SK-N-SH treated with all-trans-retinoic acid at 6 μM for 48 hours (cell line): Measurements from ENCODE around the gene TOPBP1.
"Not testable (repeated sequence)": the region's sequence is repeated elsewhere in the genome, so short reads cannot be mapped to it uniquely, and the experiment has no call there.

ENCODE experiments used
- ATAC-seq: fragments of 200-7000 bp; cut with Tn5 transposase; 3 replicates; pipeline ENCODE4 v1.9.1; 2020; ENCODE audit warnings: mild to moderate bottlenecking, moderate library complexity
- ARNTL ChIP-seq: fragments of 450-650 bp; formaldehyde crosslinking; IDR thresholded peaks from 2 replicates; pipeline ENCODE4 v1.5.0; 2020; ENCODE audit warnings: low read depth, mild to moderate bottlenecking, moderate library complexity, borderline replicate concordance
- BACH2 ChIP-seq: fragments of 250-450 bp; sonication (Bioruptor Pico); IDR thresholded peaks from 2 replicates; pipeline ENCODE4 v1.9.0; 2021; ENCODE audit warnings: mild to moderate bottlenecking, borderline replicate concordance
- CREB5 ChIP-seq: fragments of 250-450 bp; sonication (Bioruptor Pico); IDR thresholded peaks from 2 replicates; pipeline ENCODE4 v1.5.1; 2020; ENCODE audit warnings: low read depth, mild to moderate bottlenecking, moderate library complexity
- CSDC2 ChIP-seq: fragments of 250-450 bp; sonication (Bioruptor Pico); IDR thresholded peaks from 2 replicates; pipeline ENCODE4 v1.5.0; 2020; ENCODE audit warnings: mild to moderate bottlenecking, moderate library complexity
- ESRRG ChIP-seq: fragments of 250-450 bp; sonication (Bioruptor Pico); IDR thresholded peaks from 2 replicates; pipeline ENCODE4 v1.6.1; 2021; ENCODE audit warnings: mild to moderate bottlenecking
- GLIS3 ChIP-seq: fragments of 250-450 bp; sonication (Bioruptor Pico); IDR thresholded peaks from 2 replicates; pipeline ENCODE4 v1.5.0; 2020; ENCODE audit warnings: mild to moderate bottlenecking, moderate library complexity
- ISL1 ChIP-seq: fragments of 250-450 bp; sonication (Bioruptor Pico); IDR thresholded peaks from 2 replicates; pipeline ENCODE4 v2.1.2; 2022; ENCODE audit warnings: mild to moderate bottlenecking, moderate library complexity
- OSR1 ChIP-seq: fragments of 250-450 bp; sonication (Bioruptor Pico); IDR thresholded peaks from 2 replicates; pipeline ENCODE4 v1.8.0; 2022; ENCODE audit warnings: moderate library complexity, mild to moderate bottlenecking, inconsistent platforms
- PATZ1 ChIP-seq: fragments of 250-450 bp; sonication (Bioruptor Pico); IDR thresholded peaks from 2 replicates; pipeline ENCODE4 v1.8.0; 2020; ENCODE audit warnings: mild to moderate bottlenecking, moderate library complexity, borderline replicate concordance
- POU6F1 ChIP-seq: fragments of 250-450 bp; sonication (Bioruptor Pico); IDR thresholded peaks from 2 replicates; pipeline ENCODE4 v1.8.0; 2021; ENCODE audit warnings: low read depth, mild to moderate bottlenecking, moderate library complexity, borderline replicate concordance
- PPARA ChIP-seq: fragments of 250-450 bp; sonication (Bioruptor Pico); IDR thresholded peaks from 2 replicates; pipeline ENCODE4 v1.5.0; 2020; ENCODE audit warnings: mild to moderate bottlenecking, borderline replicate concordance
- RARB ChIP-seq: fragments of 250-450 bp; sonication (Bioruptor Pico); IDR thresholded peaks from 2 replicates; pipeline ENCODE4 v1.8.0; 2021; ENCODE audit warnings: mild to moderate bottlenecking, moderate library complexity
- SNAI2 ChIP-seq: fragments of 250-450 bp; sonication (Bioruptor Pico); IDR thresholded peaks from 2 replicates; pipeline ENCODE4 v1.5.0; 2020; ENCODE audit warnings: mild to moderate bottlenecking, moderate library complexity
- TCF4 ChIP-seq: fragments of 250-450 bp; sonication (Bioruptor Pico); IDR thresholded peaks from 2 replicates; pipeline ENCODE4 v1.8.0; 2021; ENCODE audit warnings: mild to moderate bottlenecking, moderate library complexity, borderline replicate concordance
- TOX ChIP-seq: fragments of 250-450 bp; sonication (Bioruptor Pico); IDR thresholded peaks from 2 replicates; pipeline ENCODE4 v1.8.0; 2021; ENCODE audit warnings: mild to moderate bottlenecking, moderate library complexity, borderline replicate concordance
- ZC3H10 ChIP-seq: fragments of 250-450 bp; sonication (Bioruptor Pico); IDR thresholded peaks from 2 replicates; pipeline ENCODE4 v1.5.1; 2021; ENCODE audit warnings: mild to moderate bottlenecking, moderate library complexity
- ZFP3 ChIP-seq: fragments of 250-450 bp; sonication (Bioruptor Pico); IDR thresholded peaks from 2 replicates; pipeline ENCODE4 v1.5.0; 2020; ENCODE audit warnings: mild to moderate bottlenecking, moderate library complexity
- ZFP30 ChIP-seq: fragments of 450-650 bp; formaldehyde crosslinking; IDR thresholded peaks from 2 replicates; pipeline ENCODE4 v1.5.0; 2022; ENCODE audit warnings: mild to moderate bottlenecking, moderate library complexity
- ZNF565 ChIP-seq: fragments of 450-650 bp; formaldehyde crosslinking; conservative IDR thresholded peaks from 2 replicates; pipeline ENCODE4 v1.5.0; 2020; ENCODE audit warnings: low read depth, mild to moderate bottlenecking, moderate library complexity
- ZNF70 ChIP-seq: fragments of 450-650 bp; formaldehyde crosslinking; IDR thresholded peaks from 2 replicates; pipeline ENCODE4 v1.5.0; 2020; ENCODE audit warnings: mild to moderate bottlenecking, moderate library complexity
- ZNF8 ChIP-seq: fragments of 450-650 bp; formaldehyde crosslinking; IDR thresholded peaks from 2 replicates; pipeline ENCODE4 v1.5.0; 2020; ENCODE audit warnings: mild to moderate bottlenecking, moderate library complexity
- TF ChIP-seq, protein P1 (sequence below): fragments of 250-450 bp; sonication (Bioruptor Pico); IDR thresholded peaks from 2 replicates; pipeline ENCODE4 v1.5.1; 2021; ENCODE audit warnings: mild to moderate bottlenecking, moderate library complexity
- TF ChIP-seq, protein P2 (sequence below): fragments of 250-450 bp; sonication (Bioruptor Pico); IDR thresholded peaks from 2 replicates; pipeline ENCODE4 v1.5.0; 2020; ENCODE audit warnings: mild to moderate bottlenecking, moderate library complexity

TOPBP1 gene

GRCh38 chr3:133667118-133667517 is 5.4 kb upstream of the TOPBP1 start:
- no peak for ATAC-seq
- TF ChIP-seq, protein P1, sequence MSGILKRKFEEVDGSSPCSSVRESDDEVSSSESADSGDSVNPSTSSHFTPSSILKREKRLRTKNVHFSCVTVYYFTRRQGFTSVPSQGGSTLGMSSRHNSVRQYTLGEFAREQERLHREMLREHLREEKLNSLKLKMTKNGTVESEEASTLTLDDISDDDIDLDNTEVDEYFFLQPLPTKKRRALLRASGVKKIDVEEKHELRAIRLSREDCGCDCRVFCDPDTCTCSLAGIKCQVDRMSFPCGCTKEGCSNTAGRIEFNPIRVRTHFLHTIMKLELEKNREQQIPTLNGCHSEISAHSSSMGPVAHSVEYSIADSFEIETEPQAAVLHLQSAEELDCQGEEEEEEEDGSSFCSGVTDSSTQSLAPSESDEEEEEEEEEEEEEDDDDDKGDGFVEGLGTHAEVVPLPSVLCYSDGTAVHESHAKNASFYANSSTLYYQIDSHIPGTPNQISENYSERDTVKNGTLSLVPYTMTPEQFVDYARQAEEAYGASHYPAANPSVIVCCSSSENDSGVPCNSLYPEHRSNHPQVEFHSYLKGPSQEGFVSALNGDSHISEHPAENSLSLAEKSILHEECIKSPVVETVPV (CRISPR knock-in tag): no peak
- TF ChIP-seq ZC3H10 (CRISPR knock-in tag): no peak
- TF ChIP-seq BACH2: no peak
- no peak for TF ChIP-seq ESRRG
- TF ChIP-seq, protein P2, sequence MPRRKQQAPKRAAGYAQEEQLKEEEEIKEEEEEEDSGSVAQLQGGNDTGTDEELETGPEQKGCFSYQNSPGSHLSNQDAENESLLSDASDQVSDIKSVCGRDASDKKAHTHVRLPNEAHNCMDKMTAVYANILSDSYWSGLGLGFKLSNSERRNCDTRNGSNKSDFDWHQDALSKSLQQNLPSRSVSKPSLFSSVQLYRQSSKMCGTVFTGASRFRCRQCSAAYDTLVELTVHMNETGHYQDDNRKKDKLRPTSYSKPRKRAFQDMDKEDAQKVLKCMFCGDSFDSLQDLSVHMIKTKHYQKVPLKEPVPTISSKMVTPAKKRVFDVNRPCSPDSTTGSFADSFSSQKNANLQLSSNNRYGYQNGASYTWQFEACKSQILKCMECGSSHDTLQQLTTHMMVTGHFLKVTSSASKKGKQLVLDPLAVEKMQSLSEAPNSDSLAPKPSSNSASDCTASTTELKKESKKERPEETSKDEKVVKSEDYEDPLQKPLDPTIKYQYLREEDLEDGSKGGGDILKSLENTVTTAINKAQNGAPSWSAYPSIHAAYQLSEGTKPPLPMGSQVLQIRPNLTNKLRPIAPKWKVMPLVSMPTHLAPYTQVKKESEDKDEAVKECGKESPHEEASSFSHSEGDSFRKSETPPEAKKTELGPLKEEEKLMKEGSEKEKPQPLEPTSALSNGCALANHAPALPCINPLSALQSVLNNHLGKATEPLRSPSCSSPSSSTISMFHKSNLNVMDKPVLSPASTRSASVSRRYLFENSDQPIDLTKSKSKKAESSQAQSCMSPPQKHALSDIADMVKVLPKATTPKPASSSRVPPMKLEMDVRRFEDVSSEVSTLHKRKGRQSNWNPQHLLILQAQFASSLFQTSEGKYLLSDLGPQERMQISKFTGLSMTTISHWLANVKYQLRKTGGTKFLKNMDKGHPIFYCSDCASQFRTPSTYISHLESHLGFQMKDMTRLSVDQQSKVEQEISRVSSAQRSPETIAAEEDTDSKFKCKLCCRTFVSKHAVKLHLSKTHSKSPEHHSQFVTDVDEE (CRISPR knock-in tag): no peak
- no peak for TF ChIP-seq ISL1
- TF ChIP-seq ZNF8 (CRISPR knock-in tag): no peak
- no peak for TF ChIP-seq TCF4 (CRISPR knock-in tag)
- TF ChIP-seq ZNF565 (CRISPR knock-in tag): no peak
- no peak for TF ChIP-seq ZFP30 (CRISPR knock-in tag)
- TF ChIP-seq RARB (CRISPR knock-in tag): no peak
- no peak for TF ChIP-seq PATZ1 (CRISPR knock-in tag)
- no peak for TF ChIP-seq TOX
- TF ChIP-seq SNAI2: no peak
- TF ChIP-seq PPARA (CRISPR knock-in tag): no peak
- no peak for TF ChIP-seq ZFP3 (CRISPR knock-in tag)
- no peak for TF ChIP-seq ARNTL (CRISPR knock-in tag)
- TF ChIP-seq CSDC2 (CRISPR knock-in tag): no peak
- TF ChIP-seq OSR1 (CRISPR knock-in tag): no peak

DNA sequence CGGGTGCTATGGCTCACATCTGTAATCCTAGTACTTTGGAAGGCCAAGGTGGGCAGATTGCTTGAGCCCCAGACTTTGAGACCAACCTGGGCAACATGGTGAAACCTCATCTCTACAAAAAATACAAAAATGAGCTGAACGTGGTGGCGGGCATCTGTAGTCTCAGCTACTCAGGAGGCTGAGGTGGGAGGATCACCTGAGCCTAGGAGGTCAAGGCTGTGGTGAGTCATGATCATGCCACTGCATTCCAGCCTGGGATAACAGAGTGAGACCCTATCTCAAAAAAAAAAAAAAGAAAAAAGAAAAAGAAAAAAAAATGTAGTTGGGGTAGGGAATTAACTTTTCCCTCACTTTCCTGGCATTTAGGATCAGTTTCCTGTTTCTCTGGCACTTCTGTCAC is 3.4 kb upstream of the TOPBP1 start:
- not testable (repeated sequence) for ATAC-seq

DNA sequence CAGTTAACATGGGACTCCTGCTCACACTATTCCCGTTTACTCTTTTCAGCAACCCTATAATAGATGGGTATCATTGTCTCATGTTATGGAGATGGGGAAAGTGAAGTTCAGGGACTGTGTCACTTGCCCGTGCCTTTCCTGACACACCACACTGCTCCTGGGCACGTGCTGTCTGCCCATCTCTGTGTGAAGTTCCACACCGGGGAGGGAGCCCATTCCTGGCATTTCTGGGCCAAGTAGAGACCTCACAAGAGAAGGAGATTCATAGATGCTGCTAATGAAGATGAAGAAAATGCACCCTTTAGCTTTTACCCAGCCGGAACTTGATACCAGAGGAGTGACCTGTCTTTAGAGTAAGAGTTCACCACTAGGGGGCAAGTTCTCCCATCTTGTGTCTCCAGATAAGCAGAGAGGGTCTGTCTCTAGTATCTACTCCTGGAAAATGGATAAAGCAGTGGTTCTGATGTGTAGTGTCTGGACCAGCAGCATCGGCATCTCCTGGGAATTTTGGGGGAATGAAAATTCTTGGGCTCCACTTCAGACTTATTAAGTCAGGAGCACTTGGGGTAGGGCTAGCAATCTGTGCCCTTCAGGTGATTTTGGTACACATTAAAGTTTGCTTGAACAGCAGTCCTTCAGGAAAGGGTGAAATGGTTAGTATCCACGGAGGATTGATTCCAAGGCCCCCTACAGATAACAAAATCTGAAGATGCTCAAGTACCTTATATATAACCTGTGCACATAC is 2.0 kb upstream of the TOPBP1 start:
- peak; percentile 73 for ATAC-seq
- TF ChIP-seq GLIS3 (CRISPR knock-in tag) (no peak), CREB5 (CRISPR knock-in tag) (no peak), ZNF8 (CRISPR knock-in tag) (no peak), PATZ1 (CRISPR knock-in tag) (no peak), ZC3H10 (CRISPR knock-in tag) (no peak), TOX (no peak), ESRRG (no peak), SNAI2 (no peak), ISL1 (no peak), OSR1 (CRISPR knock-in tag) (no peak), ARNTL (CRISPR knock-in tag) (no peak), ZFP3 (CRISPR knock-in tag) (no peak), PPARA (CRISPR knock-in tag) (no peak), RARB (CRISPR knock-in tag) (no peak), CSDC2 (CRISPR knock-in tag) (no peak), ZNF70 (CRISPR knock-in tag) (no peak), POU6F1 (CRISPR knock-in tag) (no peak)
- TF ChIP-seq, protein P1 (CRISPR knock-in tag): no peak
